Suppressor macrophage treated with lipopolysaccharide for 4 hours (primary cell): ENCODE results near the gene STIMATE.
A peak's percentile ranks its signal among the peaks of the same experiment; 100 is the strongest.

Experiments
- DNase-seq: peaks from one replicate; pipeline ENCODE4 v3.0.0-alpha.2; 2020

Gene STIMATE

DNA sequence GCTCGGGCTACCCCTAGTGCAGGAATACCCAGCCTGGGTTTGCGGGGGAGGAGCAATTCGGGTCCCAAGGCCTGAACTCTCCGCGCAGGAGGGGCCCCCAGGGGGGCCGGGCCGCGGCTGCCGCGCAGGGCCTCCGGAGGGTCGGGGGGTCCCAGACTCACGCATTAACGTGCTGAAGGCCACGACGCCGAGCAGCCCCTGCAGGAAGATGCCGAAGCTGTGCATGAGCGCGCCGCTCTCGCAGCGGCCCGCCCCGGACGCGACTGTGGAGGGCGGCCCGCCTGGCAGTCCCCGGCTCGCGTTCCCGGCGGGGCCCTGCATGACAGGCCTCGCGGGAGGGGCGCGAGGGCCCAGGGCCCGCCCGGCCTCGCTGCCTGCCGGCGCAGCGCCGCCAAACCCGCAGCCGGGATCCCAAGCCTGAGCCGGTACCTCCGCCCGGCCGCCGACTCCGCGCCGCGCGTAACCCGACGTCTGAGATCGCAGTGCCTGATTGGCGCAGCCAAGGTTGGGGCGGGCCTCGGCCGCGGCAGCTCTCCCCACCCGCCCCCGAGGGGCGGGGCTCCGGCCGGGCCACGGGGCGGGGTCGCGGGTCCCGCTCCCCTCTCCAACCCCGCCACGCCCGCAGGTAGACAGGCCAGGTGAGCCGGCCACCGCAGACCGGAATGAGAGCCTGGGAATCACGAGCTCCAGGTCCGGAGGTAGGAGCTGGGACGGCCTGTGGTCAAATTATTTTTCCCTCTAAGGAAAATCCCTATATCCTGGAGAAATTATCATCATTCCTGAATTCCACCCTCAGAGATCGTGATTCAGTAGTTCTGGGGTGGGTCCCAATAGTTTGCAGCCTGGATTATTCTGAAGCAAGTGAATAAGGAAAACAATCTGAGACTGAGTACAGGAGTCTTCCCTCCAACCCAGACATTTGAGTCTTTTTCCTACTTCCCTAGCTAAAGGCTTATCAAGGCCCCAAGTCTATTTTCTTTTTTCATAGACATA, at the start of gene STIMATE:
Gene STIMATE, minus strand, starts transcription at position 419 of the 993 bp plus-strand sequence. Its CDS starts 98 bp downstream, at position 321.
- peak; percentile 90 for DNase-seq

DNA sequence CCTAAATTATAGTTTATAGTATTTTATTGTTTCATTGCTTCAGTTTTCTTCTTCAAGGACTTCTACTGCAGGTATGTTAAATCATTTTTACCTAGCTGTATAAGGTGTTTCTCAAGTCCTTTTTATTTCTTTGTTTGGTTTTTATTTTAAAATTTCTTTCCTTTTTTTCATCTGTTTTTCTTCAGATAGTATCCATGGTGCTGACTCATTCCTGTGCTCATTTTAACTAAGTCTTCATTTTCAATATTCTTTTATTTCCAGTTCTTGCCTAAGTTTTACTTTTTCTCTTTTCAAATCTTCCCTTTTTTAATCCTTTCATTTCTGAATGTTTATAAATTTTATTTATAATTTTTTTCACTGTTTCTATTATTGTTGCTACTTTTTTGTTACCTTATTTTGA, 42.3 kb upstream of the STIMATE start:
- no peak for DNase-seq

DNA sequence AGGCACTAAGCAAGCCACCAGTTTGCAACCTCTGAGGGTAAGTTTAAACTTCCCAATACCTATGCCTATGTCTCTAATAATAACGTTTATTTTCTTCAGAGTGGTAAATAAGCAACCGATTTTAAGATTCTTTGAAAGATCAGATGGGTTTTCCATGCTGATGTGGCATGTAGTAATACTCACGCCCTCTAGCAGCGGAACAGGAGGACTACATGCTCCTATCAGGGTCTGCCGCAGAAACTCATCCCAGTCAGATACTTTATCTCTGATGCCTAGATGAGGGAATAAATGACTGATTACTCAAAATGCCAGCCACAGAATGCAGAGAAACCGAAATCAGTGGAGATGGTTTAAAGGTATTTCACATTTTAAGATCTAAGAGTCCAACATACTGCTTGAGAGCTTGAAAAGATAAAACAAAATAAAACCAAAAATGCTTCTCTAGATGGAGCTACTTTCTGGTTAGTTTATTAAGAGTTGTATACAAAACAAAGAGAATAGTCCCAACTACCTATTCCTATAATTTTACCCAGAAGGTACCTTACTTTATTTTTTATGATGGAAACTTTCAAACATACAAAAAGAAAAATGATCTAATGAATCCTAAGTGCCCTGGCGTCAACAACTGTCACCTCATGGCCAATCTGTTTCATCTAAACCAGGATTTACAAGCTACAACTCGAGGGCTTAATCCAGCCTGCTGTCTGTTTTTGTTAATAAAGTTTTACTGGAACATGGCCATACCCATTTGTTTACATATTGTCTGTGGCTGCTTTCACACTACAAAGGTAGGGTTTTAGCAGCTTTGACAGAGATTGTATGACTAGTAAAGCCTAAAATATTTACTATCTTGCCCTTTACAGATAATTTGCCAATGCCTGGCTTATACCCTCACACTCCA, 37.5 kb upstream of the STIMATE start:
- peak; percentile 68 for DNase-seq

DNA sequence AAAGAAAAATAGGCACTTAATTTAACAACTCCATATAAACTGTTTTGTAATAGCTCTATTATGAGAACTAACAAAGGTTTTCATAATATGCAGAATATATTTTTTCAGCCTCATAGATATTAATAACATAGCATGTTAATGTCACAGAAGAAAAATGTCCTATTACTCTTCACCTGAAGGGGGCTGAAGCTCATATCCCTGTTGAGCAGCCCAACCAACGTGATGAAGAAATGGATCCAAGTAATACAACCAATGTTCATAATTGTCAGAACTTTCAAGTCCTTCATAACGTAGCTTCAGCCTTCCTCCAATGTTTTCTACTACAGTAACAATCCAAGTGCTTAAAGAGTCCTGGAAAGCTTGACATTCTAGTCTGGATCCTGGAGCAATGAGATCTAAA, 34.5 kb upstream of the STIMATE start:
- peak; percentile 9 for DNase-seq

DNA sequence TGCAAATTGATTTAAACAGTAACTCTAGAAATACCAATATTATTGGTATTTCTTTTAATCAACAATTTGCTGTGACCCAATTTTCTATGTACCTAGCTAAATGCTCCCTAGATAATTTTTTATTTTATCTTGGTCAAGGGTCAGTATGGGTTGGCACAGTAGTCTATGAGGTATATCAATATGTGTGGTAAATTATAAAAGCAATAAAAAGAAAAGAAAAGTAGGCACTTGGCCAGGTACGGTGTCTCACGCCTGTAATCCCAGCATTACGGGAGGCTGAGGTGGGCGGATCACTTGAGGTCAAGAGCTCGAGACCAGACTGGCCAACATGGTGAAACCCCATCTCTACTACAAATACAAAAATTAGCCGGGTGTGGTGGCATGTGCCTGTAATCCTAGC, 34.0 kb upstream of the STIMATE start:
- no peak for DNase-seq

DNA sequence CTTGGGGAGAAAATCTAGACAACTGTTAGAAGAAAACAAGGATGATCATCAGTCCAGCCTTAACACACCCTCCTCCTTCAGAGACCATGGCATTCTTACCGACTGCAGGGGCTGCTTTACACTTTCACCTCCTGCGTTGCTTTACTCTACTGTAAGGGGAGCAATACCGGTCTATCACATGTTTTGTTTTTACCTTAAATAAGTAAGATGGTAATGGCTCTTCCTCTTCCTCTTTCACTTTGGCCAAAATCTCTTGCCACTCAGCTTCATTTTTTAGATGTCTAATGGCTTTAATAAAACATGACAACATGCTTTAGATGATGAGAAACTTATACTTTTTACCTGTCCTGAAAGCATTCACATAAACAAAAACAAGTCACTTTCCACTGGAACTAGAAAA, 33.4 kb upstream of the STIMATE start:
- no peak for DNase-seq

DNA sequence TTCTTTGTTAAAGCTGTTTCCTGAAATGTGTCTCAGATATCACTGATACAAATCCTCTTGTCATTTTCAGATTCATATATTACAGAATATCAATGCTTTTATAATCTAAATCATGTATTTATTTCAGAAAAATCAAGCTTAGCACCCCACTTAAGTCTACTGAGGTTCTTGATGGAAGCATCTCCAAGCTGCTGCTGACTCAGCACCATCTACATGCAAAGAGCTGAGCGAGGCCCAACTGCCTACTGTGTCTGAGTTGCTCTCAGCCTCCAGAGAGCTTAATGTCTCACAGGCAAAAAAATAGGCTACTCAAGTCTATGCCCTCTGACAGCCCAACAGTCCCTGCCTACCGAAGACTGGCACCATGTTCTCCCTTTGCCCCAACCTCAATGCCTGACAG, 29.2 kb upstream of the STIMATE start:
- no peak for DNase-seq

DNA sequence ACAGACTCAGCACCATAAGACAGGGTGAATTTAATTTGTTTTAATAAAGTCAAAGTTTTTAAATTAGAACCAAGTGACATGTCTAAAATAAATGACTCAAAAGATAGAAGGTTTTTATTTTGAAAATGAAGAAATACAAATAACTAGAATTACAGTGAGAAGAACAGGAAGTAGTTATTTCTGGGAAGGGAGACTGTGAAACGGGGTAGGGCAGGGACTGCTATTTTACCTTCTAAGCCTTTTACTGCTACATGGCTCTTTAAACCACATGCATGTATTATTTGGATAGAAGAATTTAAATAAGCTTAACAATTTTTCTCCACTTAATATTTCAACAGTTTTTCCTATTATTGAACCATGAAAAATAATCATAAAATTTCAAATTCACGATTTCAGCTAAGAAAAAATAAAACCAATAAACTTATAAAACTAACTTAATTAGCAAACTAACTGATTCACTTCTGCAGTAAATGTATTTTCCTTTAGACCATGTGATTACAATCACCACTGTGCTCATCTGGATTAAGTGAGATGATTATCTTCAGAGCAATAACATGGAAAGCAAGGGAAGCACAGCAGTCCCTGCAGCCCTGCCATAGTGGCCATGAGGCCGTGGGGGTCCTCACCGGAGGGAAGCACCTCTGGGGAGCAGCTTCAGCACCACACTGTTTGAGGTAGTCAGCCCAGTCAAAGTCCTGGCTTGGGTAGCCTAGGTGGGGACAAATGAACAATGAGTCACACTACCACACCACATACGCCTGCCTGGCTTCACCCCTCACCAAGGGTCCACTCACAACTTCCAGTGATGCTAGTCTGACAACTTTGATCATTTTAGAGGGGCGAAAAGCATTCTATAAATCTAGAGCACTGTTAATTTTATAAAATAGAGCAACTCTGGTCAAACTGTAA, 28.3 kb upstream of the STIMATE start:
- peak; percentile 16 for DNase-seq

DNA sequence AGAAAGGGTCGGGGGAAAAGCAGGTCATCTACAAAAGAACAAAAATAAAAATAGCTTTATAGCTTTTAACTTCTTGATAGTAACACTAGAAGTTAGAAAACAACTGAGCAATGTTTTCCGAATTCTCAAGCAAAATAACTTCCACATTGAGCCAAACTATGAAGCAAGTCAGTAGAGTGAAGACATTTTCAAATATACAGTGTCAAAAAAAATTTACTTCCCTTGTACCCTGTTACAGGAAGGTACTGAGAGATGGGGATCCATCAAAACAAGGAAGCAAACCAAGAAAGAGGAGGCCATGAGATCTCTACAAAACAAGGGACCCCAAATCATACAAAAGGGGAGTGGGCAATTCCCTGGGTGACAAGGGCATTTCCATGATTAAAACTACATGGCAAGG, 26.6 kb upstream of the STIMATE start:
- peak; percentile 5 for DNase-seq

DNA sequence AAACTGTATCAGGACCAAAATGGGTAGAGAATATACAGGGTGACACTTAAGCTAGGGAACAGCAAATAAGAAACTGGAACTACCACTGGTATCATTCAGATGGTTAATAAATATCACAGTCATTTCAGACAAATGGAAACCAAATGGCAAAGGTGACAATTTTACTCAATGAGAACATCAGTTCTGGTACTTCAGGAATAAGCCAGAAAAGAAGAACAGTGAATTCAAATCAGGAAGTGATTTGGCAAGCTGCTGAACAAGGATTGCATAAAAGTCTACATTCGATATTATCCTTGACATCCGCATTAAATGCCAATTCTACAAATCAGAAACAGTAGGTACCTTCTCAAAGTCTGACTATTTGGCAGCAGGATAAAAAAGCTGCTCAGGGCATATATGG, 23.5 kb upstream of the STIMATE start:
- peak; percentile 80 for DNase-seq

DNA sequence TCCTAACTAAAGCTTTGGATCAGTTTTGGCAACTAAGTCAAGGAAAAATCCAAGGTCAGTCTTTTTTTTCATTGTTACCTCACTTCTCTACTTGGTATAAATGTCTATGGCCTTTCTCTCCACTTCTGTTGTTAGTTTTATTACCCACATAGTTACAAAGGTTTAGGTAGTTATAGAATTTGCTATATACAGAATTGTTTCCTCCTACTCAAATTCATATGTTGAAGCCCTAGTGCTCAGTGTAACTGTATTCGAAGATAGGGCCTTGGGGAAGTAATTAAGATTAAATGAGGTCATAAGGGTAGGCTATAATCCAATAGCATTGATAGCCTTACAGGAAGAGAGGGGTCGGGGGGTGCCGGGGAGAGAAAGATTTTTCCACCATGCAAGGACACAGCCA, 19.7 kb upstream of the STIMATE start:
- DNase-seq: no peak

DNA sequence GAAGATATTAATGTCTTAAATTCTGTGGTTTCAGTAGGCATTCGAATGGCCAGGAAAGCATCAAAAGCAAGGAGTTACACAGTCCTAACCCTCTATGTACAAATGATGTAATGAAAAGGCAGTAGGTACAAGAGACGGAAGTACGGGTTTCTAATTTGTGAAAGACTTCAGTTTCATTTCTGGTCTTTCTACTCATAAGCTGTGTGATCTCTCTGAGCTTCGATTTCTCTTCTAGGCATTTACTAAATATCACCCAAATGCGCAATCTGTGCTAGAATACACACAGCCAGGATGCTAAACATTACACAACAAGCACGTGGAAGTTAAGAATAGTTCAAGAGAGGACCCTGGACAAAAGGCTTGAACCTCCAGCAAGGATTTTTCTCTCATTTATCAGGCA, 17.9 kb upstream of the STIMATE start:
- peak; percentile 94 for DNase-seq

DNA sequence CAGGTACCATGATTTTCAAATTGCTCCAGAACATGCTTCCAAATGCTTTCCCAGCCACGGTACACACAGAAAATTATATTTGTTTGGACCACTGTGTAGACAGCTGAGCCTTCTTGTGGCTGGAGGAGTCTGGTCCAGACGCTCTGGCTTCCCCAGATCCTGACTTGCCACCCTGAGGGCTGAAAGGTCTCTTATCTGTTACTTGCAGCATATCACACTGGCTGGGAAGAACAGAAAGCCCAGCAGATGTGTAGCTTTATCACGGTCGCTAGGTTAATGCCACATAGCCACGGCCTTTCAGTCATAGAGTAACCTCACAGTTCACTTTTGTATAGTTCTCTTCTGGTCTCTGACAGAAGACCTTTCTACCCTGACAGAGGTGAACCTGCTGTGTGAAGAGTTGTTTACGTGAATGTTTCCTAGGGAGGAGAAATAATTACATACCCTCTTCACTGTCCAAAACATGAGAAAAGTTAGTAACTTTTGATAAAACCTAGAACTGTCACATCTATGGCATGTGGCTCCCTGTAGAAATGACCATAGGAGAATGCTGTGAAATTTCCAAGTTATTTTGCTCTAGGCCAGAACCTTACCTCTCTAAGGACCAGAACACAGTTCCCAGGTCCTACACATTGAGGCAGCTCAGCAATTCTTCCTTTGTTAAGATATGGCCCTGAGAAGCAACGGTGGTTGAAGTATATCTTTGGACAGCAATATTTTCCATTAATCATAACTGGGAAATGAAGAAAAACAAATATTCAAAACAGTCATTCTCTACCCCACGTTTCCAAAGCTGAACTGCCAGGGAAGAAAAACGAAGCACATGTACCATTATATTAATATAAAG, 15.8 kb upstream of the STIMATE start:
- no peak for DNase-seq

DNA sequence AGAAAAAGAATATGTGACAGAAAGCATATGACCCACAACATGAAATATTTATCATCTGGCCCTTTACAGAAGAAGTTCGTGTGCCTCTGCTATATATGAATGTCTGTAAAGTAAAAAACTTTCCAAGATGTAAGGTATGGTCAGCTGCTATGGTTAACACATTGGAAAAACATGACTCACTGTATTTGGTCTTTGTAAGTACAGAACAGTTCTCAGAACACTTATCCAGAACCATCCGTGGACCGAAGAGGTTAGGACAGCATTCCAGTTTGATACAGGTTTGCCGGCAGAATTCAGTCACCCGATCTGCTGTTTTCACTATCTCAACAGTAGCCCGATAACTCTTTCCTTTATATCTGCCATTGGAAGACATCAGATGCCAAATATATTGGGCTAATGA, 13.5 kb upstream of the STIMATE start:
- DNase-seq: no peak

DNA sequence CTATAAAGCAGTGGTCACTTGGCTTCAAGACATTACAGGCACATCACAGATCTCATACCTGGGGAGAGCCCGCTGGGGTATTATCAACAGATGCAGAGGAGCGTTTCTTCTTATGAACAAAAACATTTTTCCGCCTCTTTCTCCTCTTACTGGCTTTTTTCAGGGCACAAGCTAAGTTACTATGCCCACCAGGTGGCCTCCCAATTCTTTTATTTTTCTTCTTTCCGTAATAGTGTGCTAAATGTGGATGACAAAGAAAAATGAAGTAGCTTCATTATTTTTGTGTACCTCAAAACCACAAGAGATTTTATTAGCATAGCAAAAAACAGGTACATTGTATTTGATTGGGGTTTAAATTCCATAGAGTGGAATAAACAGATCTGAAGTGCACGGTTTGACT, 10.1 kb upstream of the STIMATE start:
- no peak for DNase-seq

DNA sequence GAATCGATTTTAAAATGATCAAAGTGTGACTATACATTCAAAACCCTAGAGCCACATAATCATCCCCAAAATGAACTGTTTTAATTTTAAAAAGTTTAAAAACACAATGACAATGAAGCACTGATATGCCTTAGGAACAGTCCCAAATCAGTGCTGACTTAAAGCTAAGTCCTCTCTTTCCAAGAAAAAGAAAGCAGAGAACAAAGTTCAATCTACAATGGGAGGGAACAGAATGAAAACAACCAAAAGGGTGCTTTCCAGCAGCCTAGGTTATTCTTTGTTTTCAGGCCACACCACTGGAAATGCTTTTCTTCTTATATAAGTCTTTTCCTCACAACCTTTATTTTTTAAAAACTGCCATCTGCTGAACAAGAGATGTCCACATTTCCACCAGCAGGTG, 7.2 kb upstream of the STIMATE start:
- DNase-seq: no peak

DNA sequence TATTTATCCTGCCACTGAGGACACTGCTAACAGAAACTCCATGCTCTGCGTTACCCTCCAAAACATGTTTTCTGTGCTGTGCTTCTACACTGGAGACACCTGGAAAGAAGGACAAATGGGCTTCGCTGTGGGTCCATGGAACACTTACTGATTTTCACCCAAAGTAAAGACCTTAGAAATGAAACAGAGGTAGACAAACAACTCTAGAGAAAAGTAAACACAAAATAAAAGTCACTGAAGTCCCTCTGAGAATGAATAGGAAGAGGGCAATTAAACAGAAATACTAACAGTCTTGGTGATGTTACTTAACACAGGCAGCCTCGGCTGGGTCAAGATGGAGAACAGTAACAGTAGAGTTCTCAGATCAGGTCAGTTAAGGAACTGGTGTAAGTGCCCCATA, 6.7 kb upstream of the STIMATE start:
- DNase-seq: no peak

DNA sequence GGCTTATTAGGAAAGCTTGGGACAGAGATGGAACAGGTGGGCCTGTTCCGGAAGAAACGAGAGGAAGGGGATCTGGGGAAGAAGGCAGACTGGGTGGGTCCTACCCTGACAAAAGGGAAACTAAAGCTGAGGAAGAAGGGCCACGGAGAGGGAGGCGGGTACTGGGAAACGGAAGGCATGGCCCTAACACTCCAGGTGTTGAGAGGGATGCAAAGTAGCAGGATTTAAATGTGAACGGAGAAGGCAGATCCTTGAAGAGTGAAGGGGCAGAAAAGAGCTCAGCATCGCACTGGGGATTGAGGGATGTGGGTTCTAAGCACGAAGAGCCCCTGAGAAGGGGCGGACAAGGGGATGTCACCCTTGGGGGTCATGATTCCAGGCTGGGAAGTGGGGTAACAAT, 735 bp downstream of the STIMATE start:
- DNase-seq: peak; percentile 43

DNA sequence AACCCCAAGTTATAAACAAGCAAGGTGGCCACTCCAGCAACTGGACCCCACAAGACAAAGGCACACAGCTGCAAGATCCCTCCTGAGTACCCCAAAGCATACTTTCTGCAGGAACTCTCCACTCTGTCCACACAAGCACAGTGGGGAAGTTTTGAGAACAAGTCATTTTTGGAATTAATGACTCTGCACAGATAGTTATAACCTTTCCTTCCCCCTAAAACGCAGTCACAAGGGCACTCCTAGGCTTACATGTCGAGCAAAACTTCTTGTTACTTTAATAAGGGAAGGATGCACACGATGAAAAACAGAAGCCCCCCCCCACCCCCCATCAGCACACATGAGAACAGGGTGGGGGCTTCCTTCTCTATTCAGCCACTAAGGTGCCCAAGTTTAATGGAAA, 1.2 kb downstream of the STIMATE start:
- DNase-seq: no peak

DNA sequence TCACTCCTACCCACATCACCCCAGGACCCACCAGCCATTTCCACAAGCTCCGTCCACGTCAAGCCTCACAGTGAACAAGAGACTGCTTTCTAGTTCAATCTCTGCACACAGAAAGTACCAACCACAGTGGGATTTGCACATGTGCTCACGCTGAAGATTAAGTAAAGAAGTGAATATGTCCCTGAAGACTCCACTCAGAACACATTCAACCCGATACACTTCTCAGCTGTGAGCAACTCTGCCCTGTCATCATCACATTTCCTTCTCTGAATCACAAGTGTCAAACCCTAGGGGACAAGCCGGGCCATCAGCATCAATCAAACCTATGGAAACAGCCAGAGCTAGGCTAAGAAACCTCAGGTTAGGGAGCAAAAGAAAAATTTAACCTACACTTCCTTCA, 1.9 kb downstream of the STIMATE start:
- DNase-seq: peak; percentile 57

DNA sequence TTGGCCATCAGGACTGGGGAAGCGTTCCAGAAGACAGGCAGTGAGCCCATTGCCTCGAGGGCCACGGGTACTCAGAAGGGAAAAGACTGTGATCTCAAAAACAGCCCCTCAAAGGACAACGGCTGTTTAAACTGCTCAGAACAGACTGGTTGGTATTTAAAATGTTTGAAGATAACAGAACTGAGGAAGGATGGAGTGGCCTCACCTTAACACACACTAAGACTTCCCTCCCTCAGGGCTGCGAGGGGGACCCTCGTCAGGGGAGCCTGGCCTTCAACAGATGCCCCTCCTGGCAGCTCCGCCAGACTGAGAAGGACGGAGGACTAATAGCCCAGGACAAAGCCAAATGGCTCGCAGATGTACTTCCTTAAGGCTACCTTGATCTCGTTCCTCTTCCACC, 2.6 kb downstream of the STIMATE start:
- DNase-seq: no peak

DNA sequence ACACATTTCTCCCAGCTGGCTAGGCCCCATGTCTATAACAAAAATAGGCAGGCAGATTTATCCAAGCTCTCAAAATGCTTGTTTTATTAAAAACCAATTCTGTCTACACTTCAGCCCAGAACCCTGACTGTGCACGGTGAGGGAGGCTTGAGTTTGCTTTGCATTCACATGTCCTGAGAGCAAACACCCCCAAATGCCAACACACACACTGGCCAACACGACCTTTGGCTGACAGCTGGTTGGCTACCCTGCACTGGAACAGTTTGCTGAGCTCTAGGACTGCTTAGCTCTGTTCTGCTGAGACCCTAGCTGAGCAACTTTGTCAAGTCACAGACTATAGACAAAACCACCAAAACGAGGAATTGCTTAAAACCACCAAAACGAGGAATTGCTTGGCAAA, 3.6 kb downstream of the STIMATE start:
- no peak for DNase-seq
